Neuronal stem cell (in vitro differentiated cells): ENCODE data around the gene CYP4A11.
"Not testable (repeated sequence)": the region's sequence is repeated elsewhere in the genome, so short reads cannot be mapped to it uniquely, and the experiment has no call there.

ENCODE experiments used
- DNase-seq: peaks from one replicate; pipeline ENCODE4 v3.0.0-alpha.2; 2013; ENCODE audit warnings: low spot score
- H2AFZ ChIP-seq: one replicate; pipeline ENCODE4 v1.6.1; 2013; ENCODE audit warnings: mild to moderate bottlenecking, low read length, inconsistent platforms
- H2AK5ac ChIP-seq: 2 replicates; pipeline ENCODE4 v1.6.1; 2013; ENCODE audit warnings: low read depth, mild to moderate bottlenecking, inconsistent platforms, low read length, moderate library complexity, mixed read lengths
- H2BK120ac ChIP-seq: 2 replicates; pipeline ENCODE4 v1.6.1; 2013; ENCODE audit warnings: low read depth, mild to moderate bottlenecking, inconsistent platforms, low read length, moderate library complexity, mixed read lengths
- H2BK12ac ChIP-seq: one replicate; pipeline ENCODE4 v1.6.1; 2013; ENCODE audit warnings: low read length, inconsistent platforms
- H2BK15ac ChIP-seq: 2 replicates; pipeline ENCODE4 v1.6.1; 2013; ENCODE audit warnings: mild to moderate bottlenecking, low read length, inconsistent platforms, mixed read lengths
- H2BK5ac ChIP-seq: one replicate; pipeline ENCODE4 v1.6.1; 2013; ENCODE audit warnings: inconsistent platforms, mild to moderate bottlenecking, low read length, moderate library complexity
- H3K14ac ChIP-seq: one replicate; pipeline ENCODE4 v1.6.1; 2013; ENCODE audit warnings: low read length, inconsistent platforms
- H3K18ac ChIP-seq: 2 replicates; pipeline ENCODE4 v1.6.1; 2013; ENCODE audit warnings: low read length, inconsistent platforms
- H3K23ac ChIP-seq: 2 replicates; pipeline ENCODE4 v1.6.1; 2013; ENCODE audit warnings: low read depth, mild to moderate bottlenecking, mixed read lengths, low read length, inconsistent platforms; ENCODE audit not compliant: poor library complexity
- H3K27ac ChIP-seq: replicated peaks from 3 replicates; pipeline ENCODE4 v1.5.1; 2013; ENCODE audit warnings: low read length, inconsistent platforms
- H3K27me3 ChIP-seq, 3 experiments: 2 replicates each; pipeline ENCODE4 v1.6.1; 2013; ENCODE audit warnings: low read length in 3 of 3, mild to moderate bottlenecking in 2 of 3, inconsistent platforms in 1 of 3, low read depth in 1 of 3, mixed read lengths in 1 of 3, moderate library complexity in 1 of 3; ENCODE audit not compliant: control insufficient read depth in 3 of 3, insufficient read depth in 3 of 3
- H3K36me3 ChIP-seq, 2 donors: replicated peaks in 1 of 2; 2 replicates each; pipeline ENCODE4 v1.6.1; 2013; ENCODE audit warnings: low read length in 2 of 2; ENCODE audit not compliant: control insufficient read depth in 2 of 2, insufficient read depth in 2 of 2
- H3K4ac ChIP-seq: 2 replicates; pipeline ENCODE4 v1.6.1; 2013; ENCODE audit warnings: inconsistent platforms, mild to moderate bottlenecking, low read length, moderate library complexity
- H3K4me1 ChIP-seq, 2 donors: 1 replicate in 1 of 2; 2 replicates in 1 of 2; pipeline ENCODE4 v1.6.1; 2013; ENCODE audit warnings: low read length in 2 of 2, low read depth in 1 of 2; ENCODE audit not compliant: control insufficient read depth in 2 of 2, insufficient read depth in 1 of 2
- H3K4me2 ChIP-seq: one replicate; pipeline ENCODE4 v1.6.1; 2013; ENCODE audit warnings: mild to moderate bottlenecking, low read length, inconsistent platforms; ENCODE audit not compliant: insufficient read depth, poor library complexity, severe bottlenecking
- H3K4me3 ChIP-seq, 2 donors: 2 replicates each; pipeline ENCODE4 v1.5.1; 2013; ENCODE audit warnings: low read length in 2 of 2, mild to moderate bottlenecking in 2 of 2, inconsistent platforms in 1 of 2, moderate library complexity in 1 of 2
- H3K79me1 ChIP-seq: one replicate; pipeline ENCODE4 v1.6.1; 2013; ENCODE audit warnings: low read depth, mild to moderate bottlenecking, inconsistent platforms, low read length, moderate library complexity
- H3K9ac ChIP-seq: one replicate; pipeline ENCODE4 v1.6.1; 2013; ENCODE audit warnings: mild to moderate bottlenecking, low read depth, low read length, inconsistent platforms; ENCODE audit not compliant: poor library complexity
- H3K9me3 ChIP-seq, 2 donors: replicated peaks in 1 of 2; 2 replicates each; pipeline versions ENCODE3 to v1.6.1; 2013; ENCODE audit warnings: low read length in 2 of 2, mild to moderate bottlenecking in 2 of 2, inconsistent platforms in 1 of 2, low read depth in 1 of 2, mixed read lengths in 1 of 2, moderate library complexity in 1 of 2; ENCODE audit not compliant: control insufficient read depth in 2 of 2, insufficient read depth in 1 of 2
- H4K8ac ChIP-seq: one replicate; pipeline ENCODE4 v1.6.1; 2013; ENCODE audit warnings: low read depth, mild to moderate bottlenecking, inconsistent platforms, low read length, moderate library complexity
- H4K91ac ChIP-seq: one replicate; pipeline ENCODE4 v1.6.1; 2013; ENCODE audit warnings: low read length, low read depth, mild to moderate bottlenecking, inconsistent platforms; ENCODE audit not compliant: poor library complexity
- WGBS, 2 donors: extraction: QIAGEN DNeasy Blood & Tissue Kit; methylation state at CpG; one replicate each; pipeline ENCODE4 v1.1.7; 2013; ENCODE audit warnings: missing lambda C conversion rate in 2 of 2, mixed read lengths in 1 of 2; ENCODE audit not compliant: insufficient read length in 2 of 2, insufficient replicate concordance in 1 of 2; ENCODE audit errors: extremely low coverage in 2 of 2; 5-methylcytosine and 5-hydroxymethylcytosine counted together

CYP4A11 gene

DNA sequence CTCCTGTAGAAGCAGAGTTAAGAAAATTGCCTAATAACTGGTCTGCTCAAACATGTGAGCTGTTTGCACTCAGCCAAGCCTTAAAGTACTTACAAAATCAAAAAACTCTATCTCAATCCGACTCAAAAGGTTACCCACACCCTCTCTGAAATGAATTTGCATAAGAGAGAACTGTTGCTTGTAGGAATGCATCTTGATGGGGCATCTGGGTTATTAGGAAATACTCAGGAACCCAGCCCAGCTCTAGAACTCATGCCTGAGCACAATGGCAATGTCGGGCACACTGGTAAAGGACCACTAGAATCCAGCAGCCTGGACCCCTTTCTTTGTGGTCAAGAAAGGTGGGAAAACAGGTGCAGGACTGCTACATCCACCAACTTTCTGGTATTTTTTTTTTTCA is 6.4 kb upstream of the CYP4A11 start:
- not testable (repeated sequence) for H2BK120ac ChIP-seq, H3K14ac ChIP-seq

GRCh38 chr1:46942086-46942485 is 810 bp upstream of the CYP4A11 start:
- Histone ChIP-seq H4K91ac (no peak overlapping the region), H3K36me3 (no peaks in the 10 kb centered on the region), H2BK5ac (no peak overlapping the region), H4K8ac (no peak overlapping the region), H2AFZ (no peak overlapping the region), H3K23ac (no peak overlapping the region), H3K27me3 (no peaks in the 10 kb centered on the region), H3K18ac (no peak overlapping the region), H2BK15ac (no peak overlapping the region), H3K14ac (no peak overlapping the region), H2AK5ac (no peak overlapping the region), H3K27ac (no peak overlapping the region), H3K4ac (no peak overlapping the region), H3K4me1 (no peaks in the 10 kb centered on the region), H3K4me2 (no peak overlapping the region), H2BK120ac (no peak overlapping the region), H3K9me3 (no peaks in the 10 kb centered on the region), H2BK12ac (no peak overlapping the region), H3K79me1 (no peaks in the 10 kb centered on the region), H3K9ac (no peak overlapping the region), H3K4me3 (no peak overlapping the region)
- DNase-seq: no peak

More for the DNA sequence above, 6.4 kb upstream of the CYP4A11 start:
- not testable (repeated sequence) for H4K91ac ChIP-seq, H3K9me3 ChIP-seq, H3K4me2 ChIP-seq, H3K27ac ChIP-seq, H4K8ac ChIP-seq, DNase-seq, H2BK5ac ChIP-seq, H3K36me3 ChIP-seq, H3K27me3 ChIP-seq, H2AK5ac ChIP-seq, H3K9ac ChIP-seq, H3K23ac ChIP-seq, H3K18ac ChIP-seq, H3K4me3 ChIP-seq, H2AFZ ChIP-seq, H3K4me1 ChIP-seq, H3K4ac ChIP-seq, H2BK15ac ChIP-seq, H3K79me1 ChIP-seq, H2BK12ac ChIP-seq
- WGBS, 2 donors: no CpG with 5 or more reads among the region's 2 CpGs

DNA sequence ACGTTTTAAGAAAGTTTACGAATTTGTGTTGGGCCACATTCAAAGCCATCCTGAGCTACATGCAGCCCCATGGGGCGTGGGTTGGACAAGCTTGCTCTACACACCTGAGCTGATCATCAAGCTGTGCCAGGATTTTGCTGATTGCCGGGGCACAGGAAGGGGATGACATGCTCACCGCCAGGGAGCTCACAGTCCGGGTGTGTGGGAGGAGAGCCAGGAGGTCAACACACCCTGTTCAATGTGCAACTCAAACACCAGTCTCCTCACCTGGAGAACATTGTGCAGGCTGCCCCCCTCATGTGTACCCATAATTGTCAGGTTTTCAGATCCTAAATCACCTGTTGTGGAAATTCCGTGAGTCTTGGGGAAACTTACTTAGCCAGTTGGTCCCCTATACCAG is 969 bp downstream of the CYP4A11 start:
- no peak overlapping the region for H3K27ac ChIP-seq
- no peak for DNase-seq
- H3K36me3 ChIP-seq: no peaks in the 10 kb centered on the region
- H3K79me1 ChIP-seq: no peaks in the 10 kb centered on the region
- H2AFZ ChIP-seq: no peak overlapping the region
- no peak overlapping the region for H3K4ac ChIP-seq
- H3K18ac ChIP-seq: no peak overlapping the region
- H3K4me3 ChIP-seq: no peak overlapping the region
- no peak overlapping the region for H4K8ac ChIP-seq
- WGBS, 2 donors: no CpG with 5 or more reads among the region's 7 CpGs
- H2BK15ac ChIP-seq: no peak overlapping the region
- no peak overlapping the region for H2BK120ac ChIP-seq
- H2BK5ac ChIP-seq: no peak overlapping the region
- no peak overlapping the region for H3K14ac ChIP-seq
- no peak overlapping the region for H3K9ac ChIP-seq
- H4K91ac ChIP-seq: no peak overlapping the region
- H2BK12ac ChIP-seq: peak overlapping the region; percentile 49
- no peaks in the 10 kb centered on the region for H3K4me1 ChIP-seq
- H3K27me3 ChIP-seq: no peaks in the 10 kb centered on the region
- no peak overlapping the region for H2AK5ac ChIP-seq
- H3K23ac ChIP-seq: no peak overlapping the region
- H3K9me3 ChIP-seq: no peaks in the 10 kb centered on the region
- H3K4me2 ChIP-seq: no peak overlapping the region

GRCh38 chr1:46937270-46937669 is 4.0 kb downstream of the CYP4A11 start:
- H3K4me3 ChIP-seq: no peak overlapping the region
- no peak for DNase-seq
- H2BK5ac ChIP-seq: no peak overlapping the region
- H2AFZ ChIP-seq: no peak overlapping the region
- H2BK12ac ChIP-seq: no peak overlapping the region
- no CpG with 5 or more reads among the region's 1 CpG for WGBS, 2 donors
- no peak overlapping the region for H2BK120ac ChIP-seq
- no peak overlapping the region for H4K8ac ChIP-seq
- H3K27me3 ChIP-seq: no peaks in the 10 kb centered on the region
- H3K4me1 ChIP-seq: no peaks in the 10 kb centered on the region
- no peak overlapping the region for H2BK15ac ChIP-seq
- no peaks in the 10 kb centered on the region for H3K36me3 ChIP-seq
- no peak overlapping the region for H4K91ac ChIP-seq
- H3K4ac ChIP-seq: no peak overlapping the region
- H3K14ac ChIP-seq: no peak overlapping the region
- H3K79me1 ChIP-seq: no peaks in the 10 kb centered on the region
- no peak overlapping the region for H3K9ac ChIP-seq
- H2AK5ac ChIP-seq: no peak overlapping the region
- no peak overlapping the region for H3K23ac ChIP-seq
- no peak overlapping the region for H3K18ac ChIP-seq
- H3K4me2 ChIP-seq: no peak overlapping the region
- H3K27ac ChIP-seq: no peak overlapping the region
- no peaks in the 10 kb centered on the region for H3K9me3 ChIP-seq
